ENCODE results near the gene UNG.
"Not testable (repeated sequence)": the region's sequence is repeated elsewhere in the genome, so short reads cannot be mapped to it uniquely, and the experiment has no call there.

UNG gene

DNA sequence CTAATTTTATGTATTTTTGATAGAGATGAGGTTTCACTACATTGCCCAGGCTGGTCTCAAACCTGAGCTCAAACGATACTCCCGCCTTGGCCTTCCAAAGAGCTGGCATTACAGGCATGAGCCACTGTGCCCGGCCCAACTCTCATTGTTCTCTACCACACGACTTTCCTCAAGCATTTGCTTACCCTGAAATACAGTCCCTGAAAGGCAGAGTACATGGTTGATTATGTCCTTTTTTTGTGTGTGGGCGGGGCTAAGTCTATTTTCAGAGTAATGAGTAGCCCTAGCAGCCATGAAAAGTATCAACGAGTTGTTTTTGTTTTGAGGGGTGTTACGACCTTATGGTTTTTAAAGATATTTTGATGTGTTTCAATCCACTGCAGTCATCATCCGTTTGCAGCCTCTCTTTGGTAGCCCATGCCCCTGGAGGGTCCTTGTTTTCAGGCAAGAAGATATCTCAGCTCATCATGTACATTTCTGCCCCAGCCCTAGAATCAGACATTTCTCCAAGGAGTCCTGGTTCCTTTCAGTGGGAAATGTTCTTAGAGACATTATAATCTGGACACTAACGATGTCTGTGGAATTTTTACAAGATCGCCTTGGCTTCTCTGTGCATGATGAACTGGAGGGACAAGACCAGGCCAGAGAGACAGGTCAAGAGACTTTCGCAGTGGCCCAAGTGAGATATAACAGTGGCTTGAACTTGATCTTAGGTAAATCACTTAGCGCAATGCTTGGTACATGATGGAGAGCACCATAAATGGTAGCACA is 27.7 kb downstream of the UNG start:
- no peak for DNase-seq

DNA sequence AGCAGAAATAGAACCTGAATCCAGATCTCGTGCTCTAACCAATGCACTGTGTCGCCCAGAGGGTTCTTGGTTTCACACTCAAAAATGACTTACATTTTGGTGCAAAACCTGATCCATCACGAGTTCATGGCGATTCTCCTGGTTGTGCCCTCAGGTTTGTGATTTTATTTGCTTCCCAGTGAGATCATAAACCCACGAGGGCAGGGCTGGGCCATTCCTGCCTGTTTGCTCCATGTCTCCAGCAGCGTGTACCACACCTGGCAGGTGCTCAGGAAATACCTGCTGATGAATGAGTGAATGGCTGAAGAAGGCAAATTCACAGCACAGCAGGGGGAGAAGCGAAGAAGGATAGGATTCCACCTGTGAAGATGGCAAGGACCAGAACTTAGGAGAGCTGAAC is 28.4 kb downstream of the UNG start:
- DNase-seq: no peak

GRCh38 chr12:109126784-109127183 is 29.4 kb downstream of the UNG start:
- DNase-seq: no peak

- DNase-seq: no peak
These were observed 30.3 kb downstream of the UNG start for GRCh38 chr12:109127533-109128242.

- DNase-seq: no peak
These were observed 33.1 kb downstream of the UNG start for GRCh38 chr12:109130297-109131153.

GRCh38 chr12:109131154-109132050 is 34.0 kb downstream of the UNG start:
- no peak for DNase-seq

DNA sequence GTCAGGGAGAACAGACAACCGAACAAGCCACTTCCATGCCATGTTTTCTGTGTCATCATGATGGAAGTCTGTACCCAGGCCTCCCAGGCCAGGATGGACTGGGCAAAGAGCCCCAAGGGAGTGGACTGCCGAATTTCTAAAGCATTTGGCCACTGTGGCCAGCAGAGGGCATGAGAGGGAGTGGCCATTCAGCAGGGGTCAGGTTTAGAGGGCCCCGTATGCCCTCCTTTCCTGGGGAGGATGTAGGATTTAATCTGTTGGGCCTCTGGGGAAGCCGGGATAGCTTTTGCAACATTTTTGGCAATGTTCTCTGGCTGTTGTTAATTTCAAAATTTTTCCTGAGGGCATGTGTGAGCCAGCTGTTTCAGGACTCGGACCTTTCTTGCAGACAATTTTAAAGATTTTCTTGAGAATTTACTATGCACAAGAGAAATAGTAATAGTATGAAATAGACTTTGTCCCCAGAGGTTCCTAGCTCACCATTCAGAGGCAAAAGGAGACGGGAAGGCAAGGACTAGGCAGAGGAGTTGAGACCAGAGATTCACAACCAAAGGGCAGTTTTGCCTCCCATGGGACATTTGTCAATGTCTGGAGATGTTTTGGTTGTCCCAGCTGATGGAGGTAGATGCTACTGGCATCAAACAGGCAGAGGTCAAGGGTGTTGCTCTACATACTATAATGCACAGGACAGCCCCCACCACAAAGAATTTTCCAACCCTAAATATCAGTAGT is 37.0 kb downstream of the UNG start:
- DNase-seq: no peak

GRCh38 chr12:109137055-109137454 is 39.7 kb downstream of the UNG start:
- no peak for DNase-seq

GRCh38 chr12:109139360-109139759 is 42.0 kb downstream of the UNG start:
- DNase-seq: no peak

GRCh38 chr12:109139791-109140190 is 42.4 kb downstream of the UNG start:
- no peak for DNase-seq

GRCh38 chr12:109140560-109140959 is 43.2 kb downstream of the UNG start:
- DNase-seq: no peak

GRCh38 chr12:109144224-109144623 is 46.8 kb downstream of the UNG start:
- DNase-seq: no peak

- not testable (repeated sequence) for DNase-seq
These were observed 49.7 kb downstream of the UNG start for GRCh38 chr12:109147126-109147525.

DNA sequence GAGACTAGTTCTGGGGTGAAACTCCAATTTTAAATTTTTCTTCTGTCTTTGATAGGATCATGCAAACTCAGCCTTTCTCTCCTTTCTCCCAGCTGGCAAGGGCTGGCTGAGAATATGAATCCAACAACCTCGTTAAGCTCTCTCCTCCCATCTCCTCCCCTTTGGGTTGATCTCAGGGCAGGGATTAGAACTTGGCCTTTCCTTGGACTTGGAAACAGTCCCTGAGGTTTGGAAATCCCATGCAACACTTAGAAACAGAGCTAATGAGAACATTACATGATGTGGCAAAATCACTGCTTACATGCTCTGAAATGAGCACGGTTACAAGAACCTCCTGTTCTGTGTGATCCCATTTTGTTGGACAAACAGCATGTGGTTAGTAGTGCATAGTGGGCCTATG is 50.6 kb downstream of the UNG start:
- no peak for DNase-seq

GRCh38 chr12:109150124-109150640 is 52.8 kb downstream of the UNG start:
- no peak for DNase-seq

GRCh38 chr12:109151457-109151856 is 54.1 kb downstream of the UNG start:
- no peak for DNase-seq

DNA sequence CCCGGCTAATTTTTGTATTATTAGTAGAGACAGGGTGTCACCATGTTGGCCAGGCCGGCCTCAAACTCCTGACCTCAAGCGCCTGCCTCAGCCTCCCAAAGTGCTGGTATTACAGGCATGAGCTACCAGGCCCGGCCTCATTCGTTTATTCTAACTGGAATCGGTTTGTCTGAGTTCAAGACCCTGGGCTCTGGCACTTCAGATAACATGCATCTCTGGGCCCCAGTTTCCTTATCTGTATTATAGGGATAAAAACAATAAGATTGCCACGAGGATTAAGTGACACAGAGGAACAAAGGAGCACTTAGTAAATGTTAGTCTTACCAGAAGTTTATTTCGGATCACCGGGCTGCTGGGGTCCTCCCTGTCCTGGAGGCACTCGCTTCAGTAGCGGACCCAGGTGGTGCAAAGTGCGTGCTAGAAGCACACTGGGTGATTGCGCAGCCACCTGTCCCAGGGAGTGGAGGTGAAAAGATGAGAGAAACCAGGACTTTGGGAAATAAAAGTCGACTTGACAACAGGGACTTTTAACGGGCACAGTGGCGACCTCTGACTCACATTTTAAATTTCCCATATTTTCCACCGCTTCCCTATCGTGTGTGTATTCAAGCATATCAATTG is 56.5 kb downstream of the UNG start:
- no peak for DNase-seq

DNA sequence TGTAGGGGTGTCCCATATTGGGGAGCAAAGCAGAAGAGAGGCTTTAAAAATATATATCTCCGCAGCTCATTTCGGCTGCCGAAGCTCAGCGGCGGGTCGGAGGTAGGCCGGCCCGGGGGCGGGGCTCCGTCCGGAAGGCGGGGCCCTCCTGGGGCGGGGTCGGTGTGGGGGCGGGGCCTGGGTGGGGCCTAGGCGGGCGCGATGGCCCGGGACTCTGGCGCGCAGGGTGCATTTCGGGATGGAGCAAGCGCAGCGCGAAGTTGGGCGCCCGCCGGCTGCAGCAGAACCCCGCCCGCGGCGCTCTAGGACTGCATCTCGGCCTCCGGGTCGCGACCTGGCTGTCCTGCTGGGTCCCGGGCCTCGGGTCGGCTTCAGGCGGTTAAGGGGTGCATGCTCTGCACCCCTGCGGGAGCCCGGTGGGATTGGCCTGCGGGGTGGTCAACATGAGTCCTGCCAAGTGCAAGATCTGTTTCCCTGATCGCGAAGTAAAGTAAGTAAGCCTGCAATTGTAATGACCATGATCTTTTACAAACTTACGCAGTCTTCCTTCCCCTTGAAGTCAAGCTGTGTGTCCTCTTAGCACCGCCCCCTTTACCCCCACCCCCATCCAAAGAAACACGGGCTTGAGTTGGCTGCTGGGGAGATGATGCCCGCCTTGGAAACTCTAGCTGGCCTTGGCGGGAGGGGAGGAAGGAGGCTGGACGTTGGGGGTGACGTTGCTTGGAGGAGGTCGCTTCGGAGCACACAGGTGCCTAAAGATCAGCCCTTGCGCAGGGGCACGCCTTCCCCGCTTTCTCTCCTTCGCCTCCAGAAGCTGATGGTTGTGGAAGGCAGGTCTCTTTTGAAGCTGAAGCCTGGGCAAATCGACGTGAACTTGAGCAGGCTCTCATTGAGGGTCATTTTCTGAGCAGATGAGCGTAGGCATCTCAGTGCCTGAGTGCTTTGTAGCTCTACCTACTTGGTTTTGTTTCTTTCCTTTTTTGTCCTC is 57.3 kb downstream of the UNG start:
- peak; percentile 66 for DNase-seq

DNA sequence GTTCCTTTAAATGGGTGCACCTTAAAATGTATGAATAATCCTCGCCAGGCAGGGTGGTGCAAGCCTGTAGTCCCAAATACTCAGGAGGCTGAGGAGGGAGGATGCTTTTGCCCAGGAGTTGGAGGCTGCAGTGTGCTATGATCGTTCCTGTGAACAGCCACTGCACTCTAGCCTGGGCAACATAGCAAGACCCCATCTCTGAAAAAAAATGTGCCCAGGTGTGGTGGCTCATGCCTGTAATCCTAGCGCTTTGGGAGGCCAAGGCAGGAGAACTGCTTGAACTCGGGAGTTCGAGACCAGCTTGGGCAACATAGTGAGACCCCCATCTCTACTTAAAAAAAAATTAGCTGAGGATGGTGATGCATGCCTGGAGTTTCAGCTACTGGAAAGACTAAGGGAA is 58.6 kb downstream of the UNG start:
- no peak for DNase-seq

- DNase-seq: no peak
These were observed 59.2 kb downstream of the UNG start for GRCh38 chr12:109156586-109156985.

Data from activated gamma-delta T cell (primary cell).